Kidney glomerular epithelial cell (primary cell): ENCODE results near the gene MYO1E.

Experiments used
- DNase-seq: peaks from one replicate; lab custom pipeline; 2025; lab: John Stamatoyannopoulos, UW

The MYO1E gene

DNA sequence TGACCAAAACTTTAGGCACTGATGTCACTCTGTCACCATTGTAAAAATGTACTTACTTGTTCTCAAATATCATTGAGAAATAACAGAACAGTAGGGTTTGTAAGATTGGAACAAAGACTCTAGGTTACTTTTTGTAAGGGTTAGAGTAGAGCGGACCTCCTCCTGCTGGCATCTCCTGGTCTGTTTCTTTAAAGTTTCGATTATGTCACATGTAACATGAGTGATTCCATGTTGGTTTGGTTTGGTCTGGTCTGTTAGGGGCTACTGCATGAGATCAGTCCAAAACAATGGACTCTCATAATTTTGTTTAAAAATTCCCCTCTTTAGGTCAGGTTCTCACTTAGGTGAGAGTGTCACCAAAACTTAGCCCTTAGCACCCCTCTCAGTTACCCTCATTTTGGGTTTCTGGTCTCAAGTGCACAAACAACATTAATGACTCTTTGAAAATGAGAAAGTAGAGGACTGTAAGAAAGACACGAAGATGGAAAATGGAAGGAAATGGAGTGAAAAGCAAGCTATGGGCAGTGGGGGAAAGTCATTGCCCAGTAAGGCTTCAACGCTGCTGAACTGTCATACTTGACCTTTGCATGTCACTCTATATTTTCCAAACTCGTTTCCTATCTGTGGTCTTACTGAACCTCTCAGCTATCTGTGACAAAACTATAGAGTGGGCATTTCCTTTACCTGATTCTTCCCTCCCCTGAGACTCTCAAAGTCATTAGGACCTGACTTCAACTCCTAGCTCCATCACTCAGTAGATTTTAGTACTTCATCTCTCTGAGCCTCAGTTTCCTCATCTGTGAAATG is 113.3 kb downstream of the MYO1E start:
- DNase-seq, result no peak

GRCh38 chr15:59258317-59258716 is 114.4 kb downstream of the MYO1E start:
- DNase-seq, result no peak

- DNase-seq, result no peak
Measured at GRCh38 chr15:59257140-59257539, 115.5 kb downstream of the MYO1E start.

DNA sequence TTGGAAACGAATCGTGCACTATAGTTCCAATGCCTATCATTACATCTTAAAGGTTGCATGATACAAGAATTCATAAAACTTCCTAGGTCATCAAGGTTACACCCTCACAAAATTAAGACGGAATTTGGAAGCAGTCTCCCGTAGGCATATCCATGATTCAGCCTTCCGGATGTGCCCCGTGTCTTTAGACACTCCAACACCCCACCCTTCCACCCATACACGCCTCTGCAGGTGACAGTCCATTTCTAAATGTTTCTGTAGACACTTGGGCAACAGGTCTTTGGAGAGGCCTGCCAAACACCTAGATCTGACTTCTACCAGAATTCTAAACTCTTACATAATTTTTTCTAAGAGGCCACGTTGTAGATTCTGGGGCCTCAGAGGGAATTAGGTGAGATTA is 116.2 kb downstream of the MYO1E start:
- DNase-seq, result no peak

DNA sequence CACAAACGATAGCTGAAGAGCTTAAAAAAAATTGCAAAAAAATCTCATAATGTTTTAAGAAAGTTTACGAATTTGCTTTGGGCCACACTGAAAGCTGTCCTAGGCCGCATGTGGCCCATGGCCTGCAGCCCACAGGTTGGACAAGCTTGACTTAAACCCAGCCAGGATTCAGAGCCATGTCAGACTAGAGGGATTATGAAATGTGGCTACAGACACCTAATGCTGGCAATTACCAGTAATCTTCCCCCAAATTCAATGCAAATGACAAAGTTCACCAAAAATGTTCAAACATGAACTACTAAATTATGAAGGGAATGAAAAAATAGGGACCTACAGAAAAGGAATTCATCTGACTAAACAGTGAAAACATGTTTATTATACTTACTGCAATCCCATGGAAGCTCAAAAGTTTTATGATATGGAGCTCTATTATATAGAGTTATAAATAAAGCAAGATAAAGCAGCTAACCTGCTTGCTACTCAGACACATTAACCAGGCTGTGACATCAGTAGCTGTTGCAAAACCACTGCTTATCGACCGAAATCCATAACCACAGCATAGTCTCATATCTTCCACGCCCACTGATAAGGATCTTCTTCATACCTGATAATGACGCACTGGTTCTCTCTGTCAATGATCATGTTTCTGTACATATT is 116.9 kb downstream of the MYO1E start:
- no peak for DNase-seq

DNA sequence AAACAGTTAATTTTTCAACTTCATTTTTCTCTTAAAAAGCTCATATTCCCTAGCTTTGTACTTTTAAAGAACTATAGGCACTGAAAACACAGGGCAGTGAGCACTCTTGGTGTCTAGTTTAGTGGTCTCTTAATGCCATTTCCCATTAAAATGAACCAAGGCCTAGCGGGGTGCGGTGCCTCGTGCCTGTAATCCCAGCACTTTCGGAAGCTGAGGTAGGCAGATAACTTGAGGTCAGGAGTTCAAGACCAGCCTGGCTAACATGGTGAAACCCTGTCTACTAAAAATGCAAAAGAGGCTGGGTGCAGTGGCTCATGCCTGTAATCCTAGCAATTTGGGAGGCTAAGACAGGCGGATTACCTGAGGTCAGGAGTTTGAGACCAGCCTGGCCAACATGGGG is 120.5 kb downstream of the MYO1E start:
- no peak for DNase-seq

DNA sequence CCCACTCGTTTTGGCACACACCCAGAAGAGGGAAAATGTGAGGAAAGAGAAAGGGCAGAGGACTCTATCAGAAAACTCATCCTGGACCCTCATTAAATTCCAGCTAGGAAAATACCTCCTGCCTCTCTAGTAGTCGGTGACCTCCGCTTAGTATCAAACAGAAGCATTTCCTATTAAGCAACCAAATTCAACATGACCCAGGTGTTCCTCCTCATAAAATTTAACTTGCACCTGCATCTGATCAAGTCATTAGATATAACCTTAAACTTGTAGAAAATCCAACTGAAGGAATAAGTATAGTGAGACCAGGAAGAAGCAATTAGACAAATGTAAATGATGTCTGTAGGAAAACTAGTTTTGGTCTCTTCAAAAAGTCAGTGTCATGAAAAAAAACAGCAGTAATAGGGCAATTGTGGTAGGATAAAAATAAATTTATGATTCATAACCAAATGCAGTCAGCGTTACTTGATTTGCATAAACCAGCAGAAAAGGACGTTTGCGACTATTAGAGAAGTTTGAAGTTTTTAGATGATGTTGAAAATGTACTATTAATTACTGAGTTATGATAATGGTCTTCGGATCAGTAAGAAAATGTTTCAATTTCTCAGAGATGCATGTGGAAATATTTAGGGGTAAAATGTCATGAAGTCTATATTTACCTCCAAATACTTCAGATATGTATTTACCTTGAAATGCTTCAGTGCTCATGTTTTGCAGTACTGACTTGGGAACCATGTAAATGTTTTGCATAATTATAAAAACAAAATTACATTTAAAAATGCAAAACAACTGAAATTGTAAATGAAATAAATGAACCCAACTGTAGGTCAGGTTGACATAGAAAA is 121.4 kb downstream of the MYO1E start:
- no peak for DNase-seq

- DNase-seq, result no peak
Measured at GRCh38 chr15:59250249-59250648, 122.4 kb downstream of the MYO1E start.

- DNase-seq, result no peak
Measured at GRCh38 chr15:59249816-59250215, 122.9 kb downstream of the MYO1E start.

GRCh38 chr15:59247364-59247763 is 125.3 kb downstream of the MYO1E start:
- peak; percentile 36 for DNase-seq

GRCh38 chr15:59245559-59245958 is 127.1 kb downstream of the MYO1E start:
- DNase-seq, result no peak

DNA sequence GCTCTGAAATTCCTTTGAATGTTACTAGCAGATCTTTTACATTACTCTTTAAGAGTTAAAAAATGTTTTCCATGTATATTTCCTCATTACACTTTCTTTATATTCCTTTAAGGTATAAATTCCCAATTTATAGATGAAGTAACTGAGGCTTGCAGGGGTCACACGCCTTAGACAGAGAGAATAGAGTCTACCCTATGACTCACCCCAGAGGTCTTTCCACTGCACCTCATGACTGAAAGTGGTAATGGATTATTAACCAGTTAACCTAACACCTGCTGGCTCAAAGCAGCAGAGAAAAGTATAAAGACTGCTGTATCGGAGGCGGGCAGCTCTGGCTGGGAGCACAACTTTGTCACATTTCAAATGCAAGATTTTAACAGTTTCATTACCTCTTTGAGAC is 128.3 kb downstream of the MYO1E start:
- peak; percentile 51 for DNase-seq

- no peak for DNase-seq
Measured at GRCh38 chr15:59243622-59244021, 129.0 kb downstream of the MYO1E start.

GRCh38 chr15:59242649-59243048 is 130.0 kb downstream of the MYO1E start:
- no peak for DNase-seq

GRCh38 chr15:59240036-59240435 is 132.6 kb downstream of the MYO1E start:
- DNase-seq, result no peak

DNA sequence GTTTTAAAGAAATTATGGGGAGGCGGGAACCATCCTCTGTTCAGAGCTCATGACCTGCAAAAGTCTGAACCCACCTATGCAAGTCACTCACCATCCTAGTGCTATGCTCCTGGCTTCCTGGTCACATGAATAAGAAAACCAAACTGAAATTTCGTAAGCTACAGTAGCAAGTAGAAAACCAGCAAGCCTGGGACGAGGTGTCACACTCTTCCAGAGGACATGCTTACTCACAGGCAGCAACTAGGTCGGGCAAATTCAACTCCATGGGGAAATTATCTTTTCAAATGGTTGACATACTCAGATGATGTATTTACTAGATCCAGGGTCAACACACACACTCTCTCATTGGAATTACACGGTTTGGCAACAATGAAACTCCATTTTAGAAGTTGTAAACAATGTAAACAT is 134.7 kb downstream of the MYO1E start:
- DNase-seq, result no peak

GRCh38 chr15:59237119-59237855 is 135.4 kb downstream of the MYO1E start:
- DNase-seq, result no peak

DNA sequence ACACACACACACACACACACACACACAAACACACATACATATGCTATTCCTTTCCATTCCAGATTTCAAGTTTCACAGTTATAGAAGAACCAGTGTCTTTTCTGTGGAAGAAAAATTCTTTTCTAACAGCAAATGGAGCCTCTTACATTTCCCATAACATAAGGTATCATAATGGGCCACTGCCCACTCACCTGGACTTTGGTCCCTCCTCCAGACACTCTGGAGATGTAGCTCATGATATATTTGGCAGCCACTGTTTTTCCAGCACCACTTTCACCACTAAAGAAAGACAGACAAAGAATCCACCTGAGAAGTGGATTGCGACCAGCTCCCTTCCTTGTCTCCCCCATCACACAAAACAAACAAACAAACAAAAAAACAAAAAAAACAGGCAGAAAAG is 136.3 kb downstream of the MYO1E start:
- DNase-seq, result no peak

DNA sequence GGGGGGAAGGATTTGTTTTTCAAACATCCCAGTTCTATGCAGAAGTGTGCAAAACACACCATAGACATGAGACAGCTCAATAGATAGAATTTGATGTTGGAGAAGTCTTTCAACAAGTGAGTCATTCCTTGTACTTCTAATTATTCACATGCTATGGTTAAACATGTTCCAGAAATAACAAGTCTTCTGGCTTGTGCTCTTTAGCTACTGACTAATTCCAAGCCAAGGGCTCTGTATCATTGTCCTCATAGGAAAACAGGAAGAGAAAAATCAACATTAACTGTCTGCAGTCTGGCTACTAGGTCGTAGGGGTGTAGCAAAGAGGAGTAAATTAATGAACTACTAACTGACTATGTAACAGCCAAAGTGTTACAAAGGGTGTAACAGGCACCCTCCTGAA is 140.2 kb downstream of the MYO1E start:
- DNase-seq, result peak; percentile 94

DNA sequence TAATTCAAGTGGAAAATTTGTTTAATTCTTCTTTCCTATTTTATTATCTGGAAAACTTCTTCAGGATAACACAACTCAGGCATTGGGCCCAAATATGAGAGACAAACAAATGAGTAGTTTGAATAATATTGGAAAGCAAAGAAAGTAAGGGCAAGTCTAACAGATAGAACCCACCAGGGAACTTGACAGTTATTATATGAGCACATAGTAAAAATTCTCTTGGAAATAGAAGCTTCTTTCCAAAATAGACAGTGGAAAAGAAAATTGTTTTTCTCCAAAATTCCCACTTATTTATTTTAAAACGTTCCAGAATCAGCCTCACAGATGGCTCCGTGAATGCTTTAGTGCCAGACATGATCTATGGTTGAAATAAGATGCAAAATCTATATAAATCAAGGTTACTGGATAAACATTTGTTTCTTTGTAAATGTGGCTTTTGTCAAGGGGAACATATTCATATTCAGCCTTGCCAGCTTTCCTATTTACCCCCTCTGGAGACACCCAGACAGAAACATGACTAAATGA is 142.1 kb downstream of the MYO1E start:
- no peak for DNase-seq

- DNase-seq, result no peak
Measured at GRCh38 chr15:59229453-59229852, 143.2 kb downstream of the MYO1E start.

GRCh38 chr15:59229015-59229414 is 143.7 kb downstream of the MYO1E start:
- DNase-seq, result no peak
